IMR-90 (cell line): Measurements from ENCODE around the gene B9D1. TPM values are rescaled to one million over a fixed set of nuclear protein-coding genes. Genes with fewer than 3 reads are reported as not detected.
A peak's percentile ranks its signal among the peaks of the same experiment; 100 is the strongest.

Source experiments
- ATAC-seq: fragments of 200-7000 bp; cut with Tn5 transposase; 2 replicates; pipeline ENCODE4 v1.9.1; 2020; ENCODE audit warnings: low read depth, mild to moderate bottlenecking, moderate library complexity
- BruUV-seq: library from RNA; stranded (reverse); fragments of 400-500 nt; replicated peaks from 2 replicates; lab custom pipeline; 2021; lab: Mats Ljungman, UMichigan
- CTCF ChIA-PET: fragments of 300-600 bp; formaldehyde crosslinking; extraction: SDS; loops from one replicate; lab custom pipeline; 2021; ENCODE audit warnings: antibody characterized with exemption; lab: Yijun Ruan, JAX
- POLR2A ChIA-PET: fragments of 300-600 bp; sonication (Branson Sonifier 250); formaldehyde crosslinking; loops from one replicate; lab custom pipeline; 2022; ENCODE audit warnings: antibody characterized with exemption; ENCODE audit not compliant: unreplicated experiment; lab: Charles Lee
- DNase-seq: peaks from one replicate; pipeline ENCODE4 v3.0.0; 2013
- H2AFZ ChIP-seq: replicated peaks from 2 replicates; pipeline ENCODE3; 2013; ENCODE audit warnings: low read length, mild to moderate bottlenecking; ENCODE audit not compliant: poor library complexity
- H2AK5ac ChIP-seq: 2 replicates; pipeline ENCODE4 v1.6.1; 2013; ENCODE audit warnings: low read depth, low read length, inconsistent platforms
- H2AK9ac ChIP-seq: replicated peaks from 2 replicates; pipeline ENCODE3; 2013; ENCODE audit warnings: mild to moderate bottlenecking, low read depth, low read length, moderate library complexity; ENCODE audit not compliant: poor library complexity
- H2BK120ac ChIP-seq: 2 replicates; pipeline ENCODE4 v1.6.1; 2013; ENCODE audit warnings: low read depth, low read length, inconsistent platforms
- H2BK15ac ChIP-seq: 3 replicates; pipeline ENCODE4 v1.6.1; 2013; ENCODE audit warnings: low read depth, low read length, inconsistent platforms
- H2BK20ac ChIP-seq: 2 replicates; pipeline ENCODE4 v1.6.1; 2013; ENCODE audit warnings: low read depth, mild to moderate bottlenecking, inconsistent platforms, low read length, moderate library complexity
- H2BK5ac ChIP-seq: 2 replicates; pipeline ENCODE4 v1.6.1; 2013; ENCODE audit warnings: mild to moderate bottlenecking, low read depth, low read length, inconsistent platforms; ENCODE audit not compliant: poor library complexity, severe bottlenecking
- H3K14ac ChIP-seq: replicated peaks from 2 replicates; pipeline ENCODE4 v1.6.1; 2013; ENCODE audit warnings: low read depth, low read length, inconsistent platforms
- H3K18ac ChIP-seq: 2 replicates; pipeline ENCODE4 v1.6.1; 2013; ENCODE audit warnings: low read depth, low read length, control low read depth
- H3K23ac ChIP-seq: 2 replicates; pipeline ENCODE4 v1.6.1; 2013; ENCODE audit warnings: low read depth, low read length, inconsistent platforms
- H3K27ac ChIP-seq: 2 replicates; pipeline ENCODE4 v1.5.1; 2013; ENCODE audit warnings: mild to moderate bottlenecking, control low read depth, low read length; ENCODE audit not compliant: insufficient read depth
- H3K27me3 ChIP-seq: 2 replicates; pipeline ENCODE4 v1.6.1; 2013; ENCODE audit warnings: low read length; ENCODE audit not compliant: control insufficient read depth, insufficient read depth
- H3K36me3 ChIP-seq: 2 replicates; pipeline ENCODE4 v1.6.1; 2013; ENCODE audit warnings: low read length, mixed read lengths; ENCODE audit not compliant: control insufficient read depth, insufficient read depth
- H3K4ac ChIP-seq: 2 replicates; pipeline ENCODE4 v1.6.1; 2013; ENCODE audit warnings: low read depth, low read length, inconsistent platforms
- H3K4me1 ChIP-seq: 2 replicates; pipeline ENCODE4 v1.6.1; 2013; ENCODE audit warnings: low read length, mixed read lengths; ENCODE audit not compliant: control insufficient read depth, insufficient read depth
- H3K4me2 ChIP-seq: 2 replicates; pipeline ENCODE4 v1.6.1; 2013; ENCODE audit warnings: low read depth, mild to moderate bottlenecking, control low read depth, low read length, moderate library complexity
- H3K4me3 ChIP-seq: 2 replicates; pipeline ENCODE4 v1.5.1; 2013; ENCODE audit warnings: low read depth, mild to moderate bottlenecking, control low read depth, low read length, moderate library complexity; ENCODE audit not compliant: insufficient read depth
- H3K56ac ChIP-seq: 2 replicates; pipeline ENCODE4 v1.6.1; 2013; ENCODE audit warnings: low read length, inconsistent platforms; ENCODE audit not compliant: insufficient read depth; ENCODE audit errors: extremely low read depth
- H3K79me1 ChIP-seq, 2 experiments: 2 replicates each; pipeline ENCODE4 v1.6.1; 2013; ENCODE audit warnings: low read length in 2 of 2, inconsistent platforms in 1 of 2, low read depth in 1 of 2
- H3K9ac ChIP-seq: 2 replicates; pipeline ENCODE4 v1.6.1; 2013; ENCODE audit warnings: low read depth, low read length, control low read depth
- H3K9me1 ChIP-seq: 2 replicates; pipeline ENCODE4 v1.6.1; 2013; ENCODE audit warnings: low read length, inconsistent platforms; ENCODE audit not compliant: insufficient read depth
- H3K9me3 ChIP-seq: 2 replicates; pipeline ENCODE4 v1.6.1; 2013; ENCODE audit warnings: low read length; ENCODE audit not compliant: control insufficient read depth, insufficient read depth
- H4K20me1 ChIP-seq: 2 replicates; pipeline ENCODE4 v1.6.1; 2013; ENCODE audit warnings: low read length, inconsistent platforms; ENCODE audit not compliant: insufficient read depth
- H4K5ac ChIP-seq: 2 replicates; pipeline ENCODE4 v1.6.1; 2013; ENCODE audit warnings: mild to moderate bottlenecking, low read depth, low read length, control low read depth
- H4K8ac ChIP-seq, 2 experiments: 2 replicates each; pipeline ENCODE4 v1.6.1; 2013; ENCODE audit warnings: low read depth in 2 of 2, low read length in 2 of 2, control low read depth in 1 of 2, inconsistent platforms in 1 of 2
- H4K91ac ChIP-seq: 2 replicates; pipeline ENCODE4 v1.6.1; 2013; ENCODE audit warnings: low read depth, low read length, inconsistent platforms; ENCODE audit not compliant: insufficient read depth
- BHLHE40 ChIP-seq: fragments of 150-350 bp; IDR thresholded peaks from 2 replicates; pipeline ENCODE4 v1.6.1; 2016; ENCODE audit warnings: mild to moderate bottlenecking, low read depth, low read length
- CEBPB ChIP-seq: IDR thresholded peaks from 2 replicates; pipeline ENCODE4 v1.6.1; 2012; ENCODE audit warnings: low read depth, low read length, improper control_type of control experiment
- CHD1 ChIP-seq: IDR thresholded peaks from 2 replicates; pipeline ENCODE4 v1.6.1; 2012; ENCODE audit warnings: low read depth, low read length, improper control_type of control experiment
- CTCF ChIP-seq: conservative IDR thresholded peaks from 2 replicates; pipeline ENCODE4 v1.5.1; 2012; ENCODE audit warnings: mild to moderate bottlenecking, low read depth, low read length, improper control_type of control experiment
- ELK1 ChIP-seq: fragments of 150-350 bp; IDR thresholded peaks from 2 replicates; pipeline ENCODE4 v1.6.1; 2016; ENCODE audit warnings: low read depth, mild to moderate bottlenecking, low read length, moderate library complexity, borderline replicate concordance
- FOS ChIP-seq: fragments of 150-350 bp; IDR thresholded peaks from 2 replicates; pipeline ENCODE4 v1.6.1; 2016; ENCODE audit warnings: low read depth, low read length
- MAFK ChIP-seq: IDR thresholded peaks from 2 replicates; pipeline ENCODE4 v1.6.1; 2012; ENCODE audit warnings: low read depth, low read length, improper control_type of control experiment
- MAZ ChIP-seq: IDR thresholded peaks from 2 replicates; pipeline ENCODE4 v1.6.1; 2012; ENCODE audit warnings: low read depth, mild to moderate bottlenecking, low read length, improper control_type of control experiment, moderate library complexity, borderline replicate concordance
- MXI1 ChIP-seq: IDR thresholded peaks from 2 replicates; pipeline ENCODE4 v1.6.1; 2012; ENCODE audit warnings: low read depth, mild to moderate bottlenecking, low read length, moderate library complexity, borderline replicate concordance
- NFE2L2 ChIP-seq: fragments of 150-350 bp; IDR thresholded peaks from 2 replicates; pipeline ENCODE4 v1.6.1; 2016; ENCODE audit warnings: low read depth, mild to moderate bottlenecking, low read length
- POLR2A ChIP-seq: IDR thresholded peaks from 2 replicates; pipeline ENCODE4 v1.6.1; 2012; ENCODE audit warnings: mild to moderate bottlenecking, low read depth, low read length
- RAD21 ChIP-seq: IDR thresholded peaks from 2 replicates; pipeline ENCODE4 v1.6.1; 2012; ENCODE audit warnings: low read length, improper control_type of control experiment
- RFX5 ChIP-seq: IDR thresholded peaks from 2 replicates; pipeline ENCODE4 v1.8.0; 2012; ENCODE audit warnings: low read depth, mild to moderate bottlenecking, low read length, moderate library complexity
- SMC3 ChIP-seq: fragments of 150-350 bp; IDR thresholded peaks from 2 replicates; pipeline ENCODE4 v1.6.1; 2016; ENCODE audit warnings: low read depth, mild to moderate bottlenecking, antibody characterized with exemption, low read length, moderate library complexity
- USF2 ChIP-seq: fragments of 150-350 bp; IDR thresholded peaks from 2 replicates; pipeline ENCODE4 v1.6.1; 2017; ENCODE audit warnings: mild to moderate bottlenecking, antibody characterized with exemption, low read length, low read depth
- whole genome bisulfite sequencing, 2 experiments: methylation state at CpG; one replicate each; pipeline versions ENCODE4 v1.1.5 to v1.1.7; 2013; ENCODE audit warnings: missing lambda C conversion rate in 2 of 2; ENCODE audit not compliant: insufficient read length in 1 of 2; ENCODE audit errors: extremely low coverage in 2 of 2; 5-methylcytosine and 5-hydroxymethylcytosine counted together
- dilution Hi-C: fragments of 300-500 bp; cut with HindIII; formaldehyde crosslinking; loops from one replicate; pipeline ENCODE4 v1.14.3; 2018; ENCODE audit warnings: low sequenced_read_pairs; ENCODE audit not compliant: unreplicated experiment
- in situ Hi-C: fragments of 300-500 bp; cut with MboI; formaldehyde crosslinking; loops from 3 replicates; pipeline ENCODE4 v1.14.3; 2019; ENCODE audit warnings: low sequenced_read_pairs, inconsistent platforms, mixed read lengths
- intact Hi-C: fragments of 100-400 bp; cut with micrococcal nuclease; formaldehyde crosslinking; loops from 2 replicates; pipeline ENCODE4 v1.10.0; 2022
- polyA plus RNA-seq, 3 experiments: library from polyadenylated mRNA; depleted of rRNA; stranded (reverse); fragments of >200 nt; gene quantifications; 2 replicates each; pipeline ENCODE4 v1.2.3, GENCODE V29; 2012; ENCODE audit warnings: low replicate concordance in 1 of 3
- total RNA-seq: library from RNA; depleted of rRNA; stranded (reverse); fragments of >200 nt; gene quantifications from 2 replicates; pipeline ENCODE4 v1.2.3, GENCODE V29; 2012

Gene B9D1
- total and polyA plus RNA-seq, 2 of the 4 experiments (the other 2 are of a cell fraction): 42.5 to 43.8 TPM

GRCh38 chr17:19398301-19399181 lies 36.0 kb upstream of the B9D1 start:
- POLR2A ChIA-PET: no interaction called here
- no peaks in the 10 kb centered on the region for H3K9me3 ChIP-seq
- BruUV-seq: no TSS peak
- TF ChIP-seq RFX5 (no peak), SMC3 (no peak), FOS (no peak), USF2 (no peak), CHD1 (no peak), CTCF (no peak), BHLHE40 (no peak), ELK1 (no peak), CEBPB (no peak), NFE2L2 (no peak), RAD21 (no peak), MAZ (no peak), POLR2A (no peak), MAFK (no peak), MXI1 (no peak)

More at GRCh38 chr17:19398301-19399181, 36.0 kb upstream of the B9D1 start:
- Histone ChIP-seq H3K9ac (no peak overlapping the region), H2BK5ac (no peak overlapping the region), H4K8ac (no peak overlapping the region), H3K36me3 (no peaks in the 10 kb centered on the region), H2AK5ac (0 out of 2 replicates have a peak overlapping the region, but pooled peaks have one; percentile 15), H2AK9ac (no peak overlapping the region), H3K56ac (no peak overlapping the region), H3K23ac (no peak overlapping the region), H3K9me1 (peaks cover 4% of the 10 kb centered on the region; the same call in 1 of the 2 replicates), H2BK120ac (no peak overlapping the region), H4K91ac (no peak overlapping the region), H2BK15ac (no peak overlapping the region), H3K14ac (no peak overlapping the region), H3K27me3 (no peaks in the 10 kb centered on the region), H3K27ac (no peak overlapping the region), H3K18ac (no peak overlapping the region), H3K79me1 (no peaks in the 10 kb centered on the region), H2AFZ (no peak overlapping the region), H4K5ac (peak overlapping the region; percentile 53; the same call in 1 of the 2 replicates), H3K4me2 (no peak overlapping the region), H2BK20ac (no peak overlapping the region), H3K4me1 (peaks cover 10% of the 10 kb centered on the region), H3K4ac (no peak overlapping the region), H4K20me1 (no peaks in the 10 kb centered on the region), H3K4me3 (no peak overlapping the region)
- in situ Hi-C loops (no loop called here), intact Hi-C loops (no loop called here), dilution Hi-C loops (no loop called here)
- ATAC-seq: peak; percentile 46
- DNase-seq: no peak
- 40% methylated on average over 1 of the region's 2 CpGs; no CpG with 5 or more reads in 1 of the 2 experiments for WGBS, 2 experiments
- CTCF ChIA-PET: no interaction called here
